ENCODE measurements around the gene ATF6B. TPM values are rescaled to one million over a fixed set of nuclear protein-coding genes. Genes with fewer than 3 reads are reported as not detected.

The ATF6B gene
- polyA plus RNA-seq, 1 donor, result 42.4 TPM

DNA sequence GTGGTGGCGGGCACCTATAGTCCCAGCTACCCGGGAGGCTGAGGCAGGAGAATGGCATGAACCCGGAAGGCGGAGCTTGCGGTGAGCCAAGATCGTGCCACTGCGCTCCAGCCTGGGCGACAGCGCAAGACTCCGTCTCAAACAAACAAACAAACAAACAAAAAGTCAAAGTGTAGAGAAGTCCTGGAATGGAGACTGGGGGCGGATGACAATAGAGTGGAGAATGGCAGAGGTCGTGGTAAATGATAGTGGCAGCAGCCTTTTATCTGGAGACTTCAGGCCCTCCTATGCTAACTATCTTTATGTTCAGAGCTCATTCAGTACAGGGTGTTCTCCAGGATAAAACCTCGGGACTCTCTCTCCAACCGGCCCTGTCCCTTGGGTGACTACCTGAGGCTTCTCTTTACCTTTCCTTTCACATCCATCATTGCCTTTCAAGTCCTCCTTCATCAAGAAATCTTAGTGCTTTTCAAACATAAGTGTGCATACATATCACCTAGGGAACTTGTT lies 3.4 kb upstream of the ATF6B start:
- DNase-seq (ENCODE audit: low read depth), result no peak

DNA sequence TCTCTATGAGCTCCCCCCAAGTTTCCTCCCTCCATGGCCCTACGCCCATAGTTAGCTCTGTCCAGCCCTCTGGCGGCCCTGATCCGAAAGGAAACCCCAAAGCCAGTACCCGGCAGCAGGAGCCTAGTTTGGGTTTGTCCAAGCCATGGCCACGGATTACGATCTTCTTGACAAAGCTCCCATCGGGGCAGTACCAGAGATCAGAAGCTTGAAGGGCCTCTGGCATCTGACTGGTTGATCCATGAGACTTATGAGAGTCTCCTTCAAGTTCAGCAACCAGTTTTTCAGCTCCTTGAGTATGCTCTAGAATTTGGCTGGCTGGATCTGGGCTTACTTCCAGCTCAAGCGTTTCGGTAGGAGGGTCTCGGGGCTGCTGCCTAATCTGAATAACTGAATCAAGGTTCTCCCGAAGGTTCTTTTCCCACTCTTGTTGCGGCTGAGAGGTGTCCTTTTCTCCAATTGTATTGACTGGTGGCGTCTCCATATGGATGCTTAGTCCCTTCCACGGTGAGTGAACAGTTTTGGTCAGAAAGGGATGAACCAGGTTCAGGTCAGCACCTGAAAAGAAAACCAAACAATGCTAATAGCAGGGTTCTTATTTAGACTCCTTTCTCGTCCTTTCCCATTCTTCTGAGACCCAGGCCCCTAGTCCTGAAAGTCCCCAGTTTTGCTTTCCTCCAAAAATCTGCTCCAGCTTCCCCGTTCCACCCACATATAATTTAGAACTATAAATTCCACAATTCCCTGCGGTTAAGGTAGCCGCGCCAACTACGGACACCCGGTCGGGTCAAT lies 1.4 kb upstream of the ATF6B start:
- no peak for DNase-seq (ENCODE audit: low read depth)

DNA sequence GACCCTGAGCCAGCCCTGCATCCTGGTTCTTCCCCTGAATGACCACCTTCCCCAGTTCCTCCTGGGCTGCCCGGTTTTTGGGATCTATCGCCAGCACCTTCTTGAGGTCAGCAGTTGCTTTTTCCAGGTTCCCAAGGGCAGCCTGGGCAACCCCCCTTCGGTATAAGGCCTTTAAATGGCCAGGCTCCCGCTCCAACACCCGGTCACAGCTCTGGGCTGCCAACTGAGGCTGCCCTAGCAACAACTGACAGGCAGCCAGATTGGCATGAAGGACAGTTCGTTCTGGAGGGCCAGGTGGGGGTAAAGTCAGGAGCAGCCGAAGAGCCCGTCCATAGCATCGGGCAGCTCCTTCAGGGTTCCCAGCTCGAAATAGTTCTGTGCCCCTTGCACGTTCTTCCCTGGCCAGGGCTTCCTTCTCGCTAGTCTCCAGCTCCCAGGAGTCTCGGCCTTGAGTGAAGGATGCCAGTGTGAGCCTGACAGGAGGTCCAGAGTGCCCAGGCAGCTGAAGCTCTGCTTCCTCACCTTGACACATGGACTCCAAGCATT lies 778 bp upstream of the ATF6B start:
- DNase-seq (ENCODE audit: low read depth), result no peak

DNA sequence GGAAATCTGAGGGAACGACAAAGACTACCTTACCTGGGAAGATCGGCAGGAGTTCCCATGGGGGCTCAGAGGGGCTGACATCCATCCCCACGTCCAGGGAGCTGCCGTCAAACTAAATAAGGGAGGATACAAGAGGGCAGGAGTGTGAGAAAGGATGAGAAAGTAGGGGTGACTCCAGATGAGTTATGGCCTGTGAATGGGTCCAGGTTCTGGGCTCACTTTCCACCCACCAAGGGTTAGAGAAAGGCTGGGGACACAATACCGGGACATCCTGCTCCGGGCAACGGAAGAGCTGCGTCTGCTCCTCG lies 683 bp downstream of the ATF6B start:
- DNase-seq (ENCODE audit: low read depth), result no peak

DNA sequence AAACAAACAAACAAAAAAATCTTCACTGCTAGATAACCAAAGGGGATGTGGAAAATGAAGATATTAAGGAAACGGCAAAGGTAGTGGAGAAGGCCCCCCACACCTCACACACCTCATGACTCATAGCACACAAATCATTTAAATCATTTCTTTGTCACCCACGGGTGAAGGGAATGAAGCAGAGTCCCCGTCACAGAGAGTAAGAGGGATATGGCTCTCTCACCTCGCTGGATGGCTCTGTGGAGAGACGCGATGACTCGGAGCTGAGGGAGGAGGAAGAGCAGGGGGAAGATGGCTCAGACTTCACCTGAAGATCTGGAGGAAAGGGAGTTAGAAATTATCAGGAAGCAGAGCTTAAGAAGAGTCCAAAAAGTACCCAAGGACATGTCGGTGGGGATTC lies 1.2 kb downstream of the ATF6B start:
- no peak for DNase-seq (ENCODE audit: low read depth)

DNA sequence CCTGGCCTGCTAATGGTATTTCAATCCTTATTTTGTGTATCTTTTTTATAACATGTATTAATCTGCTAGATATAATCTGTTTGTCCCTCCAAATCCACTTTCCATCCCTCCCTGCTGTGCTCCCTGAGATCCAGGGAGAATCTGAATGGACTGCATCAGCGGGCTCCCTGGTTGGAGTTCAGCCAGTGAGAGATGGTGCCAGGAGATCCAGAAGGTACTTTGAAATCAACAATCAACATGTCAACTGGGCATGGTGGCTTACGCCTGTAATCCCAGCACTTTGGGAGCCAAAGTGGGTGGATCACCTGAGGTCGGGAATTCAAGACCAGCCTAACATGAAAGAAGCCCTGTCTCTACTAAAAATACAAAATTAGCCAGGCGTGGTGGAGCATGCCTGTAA lies 4.4 kb downstream of the ATF6B start:
- DNase-seq (ENCODE audit: low read depth), result no peak

DNA sequence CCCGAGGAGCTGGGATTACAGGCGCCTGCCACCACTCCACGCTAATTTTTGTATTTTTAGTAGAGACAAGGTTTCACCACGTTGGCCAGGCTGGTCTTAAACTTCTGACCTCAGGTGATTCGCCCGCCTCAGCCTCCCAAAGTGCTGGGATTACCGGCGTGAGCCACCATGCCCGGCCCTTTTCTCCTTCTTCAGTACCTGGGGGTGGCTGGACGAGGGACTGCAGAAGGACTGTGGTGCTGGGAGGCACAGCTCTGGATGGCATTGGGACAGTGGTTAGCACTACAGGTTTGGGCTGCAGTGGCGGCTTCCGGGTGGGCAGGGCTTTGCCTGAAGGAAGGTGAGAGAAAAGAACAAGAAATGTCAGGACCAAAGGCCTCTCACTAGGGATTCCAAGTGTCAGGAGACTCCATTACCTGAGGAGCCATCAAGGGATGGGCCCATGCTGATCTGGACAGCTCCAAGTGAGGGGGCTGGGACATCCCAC lies 7.4 kb downstream of the ATF6B start:
- no peak for DNase-seq (ENCODE audit: low read depth)

DNA sequence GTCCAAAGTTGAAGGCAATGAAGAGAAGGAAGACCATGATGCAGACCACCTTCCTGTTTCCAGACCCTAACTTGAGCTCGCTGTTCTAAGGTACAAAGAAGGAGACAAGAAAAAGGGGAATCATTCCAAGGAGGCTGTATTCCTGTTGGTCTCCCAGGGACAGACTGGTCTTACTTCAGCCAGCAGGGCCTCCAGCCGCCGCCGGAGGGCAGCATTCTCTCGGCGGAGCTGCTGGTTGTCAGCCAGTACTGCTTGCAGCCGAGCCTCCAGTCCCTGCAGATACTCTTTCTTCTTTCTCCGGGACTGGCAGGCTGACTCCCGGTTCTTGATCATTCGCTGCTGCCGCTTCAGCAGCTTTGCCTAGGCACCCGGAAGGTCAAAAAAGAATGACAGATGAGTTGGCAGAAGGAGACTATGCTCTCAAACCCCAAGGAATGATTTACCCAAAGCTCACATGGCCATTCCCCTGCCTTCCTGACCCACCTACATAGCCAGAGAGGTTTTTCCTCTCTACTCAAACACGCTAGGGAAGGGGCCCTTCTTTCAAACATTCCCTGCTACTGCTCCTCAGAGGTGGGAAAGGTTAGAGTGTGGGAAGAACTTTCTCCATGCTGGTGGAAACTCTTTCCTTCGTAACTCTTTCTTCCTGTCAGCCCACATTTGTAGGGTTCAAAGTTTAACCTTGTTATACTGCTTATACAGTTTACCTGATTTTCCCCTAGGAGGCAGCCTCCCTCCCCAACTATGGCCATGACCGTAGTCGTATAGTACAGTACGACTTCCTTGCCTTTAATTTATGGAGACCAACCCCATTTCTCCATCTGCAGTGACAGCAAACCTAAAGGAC lies 9.0 kb downstream of the ATF6B start:
- no peak for DNase-seq (ENCODE audit: low read depth)

DNA sequence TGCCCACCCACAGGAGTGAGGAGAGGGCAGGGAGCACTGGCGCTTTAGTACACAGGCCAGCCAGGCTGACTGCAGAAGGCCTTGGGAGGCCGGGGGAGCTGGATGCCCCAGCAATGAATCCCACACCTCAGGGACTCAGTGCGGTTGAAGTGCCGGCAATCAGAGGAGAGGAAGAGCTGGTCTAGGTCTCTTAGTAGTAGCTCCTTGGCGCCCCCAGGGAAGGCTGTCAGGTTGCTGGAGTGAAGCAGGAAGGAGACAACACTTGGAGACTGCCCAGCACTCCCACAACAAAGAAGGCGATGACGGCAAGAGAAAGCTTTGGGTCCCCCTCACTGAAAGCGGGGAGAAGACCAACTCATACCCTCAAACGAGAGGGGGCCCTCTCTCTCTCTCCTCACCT lies 10.6 kb downstream of the ATF6B start:
- no peak for DNase-seq (ENCODE audit: low read depth)

DNA sequence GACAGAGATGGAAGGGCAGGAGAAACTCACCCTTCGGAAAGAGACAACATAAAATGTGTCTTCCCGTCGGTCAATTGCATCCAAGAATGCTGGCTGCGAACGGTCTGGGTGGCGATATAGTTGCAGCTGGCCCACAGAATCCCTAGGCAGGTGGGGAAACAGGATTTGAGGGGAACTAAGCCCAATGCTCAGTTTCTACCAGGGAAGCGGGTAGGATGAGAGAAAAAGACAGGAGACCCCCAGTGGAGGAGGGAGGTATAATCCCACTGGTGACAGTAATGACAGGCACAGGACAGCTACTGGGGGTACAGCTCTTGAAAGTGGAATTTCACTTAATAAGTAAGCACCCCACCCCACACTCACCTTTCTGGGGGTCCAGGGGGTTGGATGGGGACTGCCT lies 11.4 kb downstream of the ATF6B start:
- no peak for DNase-seq (ENCODE audit: low read depth)

DNA sequence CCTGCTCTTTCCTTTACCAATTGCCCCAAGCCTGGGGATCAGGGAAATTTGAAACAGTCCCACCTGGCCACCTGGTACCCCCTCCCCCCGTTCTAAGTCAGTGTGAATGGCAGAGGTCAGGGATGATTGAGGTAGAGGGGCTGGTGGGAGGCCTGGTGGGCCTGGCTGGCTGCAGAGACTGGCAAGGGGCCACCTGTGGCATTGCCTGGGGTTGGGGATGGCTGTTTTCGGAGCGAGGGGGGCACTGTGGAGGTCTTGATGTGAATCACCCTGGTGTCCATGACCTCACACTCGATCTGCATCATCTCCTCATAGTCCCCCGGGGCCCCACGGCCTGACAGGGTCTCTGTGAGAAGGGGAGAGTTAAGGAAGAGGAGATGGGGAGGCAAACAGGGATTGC lies 12.4 kb downstream of the ATF6B start:
- DNase-seq (ENCODE audit: low read depth), result no peak

DNA sequence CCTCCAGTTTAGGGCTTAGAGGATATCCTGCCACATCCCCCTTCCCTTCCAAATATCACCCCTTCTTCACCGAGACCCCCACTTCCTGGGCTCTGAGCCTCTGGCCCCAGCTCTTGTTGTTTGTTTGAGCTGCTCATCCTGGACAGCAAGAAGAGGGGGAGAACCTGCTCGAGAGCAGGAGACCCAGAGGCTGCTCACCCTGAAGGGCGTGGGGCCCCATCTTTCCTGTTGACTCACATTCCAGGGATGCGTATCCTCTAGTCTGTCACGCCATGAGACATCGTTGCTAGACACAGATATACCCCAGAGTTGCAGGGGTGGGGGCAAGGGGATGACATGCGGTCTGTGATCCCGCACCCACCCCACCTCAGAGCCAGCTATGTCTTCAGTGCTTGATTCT lies 13.2 kb downstream of the ATF6B start:
- no peak for DNase-seq (ENCODE audit: low read depth)

DNA sequence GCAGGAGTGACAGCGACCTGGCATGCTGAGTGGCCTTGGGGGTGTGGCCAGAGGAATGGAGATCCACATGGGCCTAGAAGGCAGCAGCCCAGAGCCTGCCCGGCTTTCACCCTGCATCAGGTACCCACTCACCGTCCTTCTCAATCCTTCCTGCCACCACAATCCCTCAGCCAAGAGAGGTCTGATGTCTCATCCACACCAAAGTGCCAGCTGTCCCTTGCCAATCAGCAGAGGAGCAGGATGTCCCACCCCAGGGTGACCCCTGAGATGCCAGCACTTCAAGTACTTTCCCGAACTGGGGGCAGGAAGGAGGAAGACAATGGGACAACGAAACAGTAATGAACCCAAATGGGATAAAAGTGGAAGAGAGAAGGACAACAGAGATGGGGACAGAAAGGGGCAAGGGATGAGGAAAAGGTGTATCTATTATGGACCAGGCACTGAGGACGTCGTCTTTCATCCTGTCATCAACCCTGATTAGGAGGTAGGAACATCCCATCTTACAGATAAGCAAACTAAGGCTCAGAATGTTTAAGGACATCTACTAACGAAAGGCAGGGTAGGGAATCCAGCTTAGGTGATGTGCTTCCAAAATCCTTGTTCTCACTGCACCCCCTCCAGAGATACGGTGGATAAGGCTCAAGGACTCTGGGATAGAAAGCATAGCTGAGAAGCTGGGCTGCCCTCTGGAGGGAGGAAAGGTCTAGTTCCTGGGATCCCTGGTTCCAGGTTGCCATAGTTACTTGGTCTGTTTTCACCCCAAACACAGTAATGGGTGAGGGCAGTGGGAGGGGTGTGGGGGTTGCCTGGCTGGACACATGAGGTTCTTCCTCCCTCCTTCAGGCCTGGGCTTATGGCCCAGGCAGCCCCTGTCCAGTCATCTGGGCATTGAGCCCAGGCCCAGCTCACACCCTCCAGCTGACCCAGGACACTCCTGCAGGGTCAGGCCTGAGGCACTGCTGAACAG lies 14.4 kb downstream of the ATF6B start:
- peak; percentile 95 for DNase-seq (ENCODE audit: low read depth)

DNA sequence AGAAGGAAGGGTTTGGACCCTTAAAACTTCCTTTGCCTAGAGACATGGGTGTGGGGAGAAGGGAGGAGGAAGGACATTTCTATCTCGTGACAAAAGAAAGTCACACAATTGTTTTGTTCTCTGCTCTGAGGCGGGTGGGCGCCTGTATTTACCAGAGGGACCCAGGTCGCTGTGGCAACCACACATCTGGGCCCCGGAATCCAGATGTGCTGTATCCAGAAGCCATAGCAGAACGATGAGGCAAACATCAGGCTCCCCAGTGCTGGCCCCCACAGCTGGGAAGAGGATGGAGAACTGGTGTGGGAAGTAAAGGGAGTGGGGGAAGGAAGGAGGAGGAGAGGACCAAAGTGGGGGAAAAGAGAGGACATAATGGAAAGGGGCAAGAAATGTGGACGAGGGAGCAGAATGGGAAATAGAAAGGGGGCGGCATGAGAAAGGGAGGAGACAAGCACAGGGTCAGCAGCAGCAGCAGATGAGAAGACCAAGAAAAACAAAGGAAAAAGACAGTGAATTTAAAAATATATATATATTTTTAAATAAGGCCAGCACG lies 15.5 kb downstream of the ATF6B start:
- peak; percentile 87 for DNase-seq (ENCODE audit: low read depth)

DNA sequence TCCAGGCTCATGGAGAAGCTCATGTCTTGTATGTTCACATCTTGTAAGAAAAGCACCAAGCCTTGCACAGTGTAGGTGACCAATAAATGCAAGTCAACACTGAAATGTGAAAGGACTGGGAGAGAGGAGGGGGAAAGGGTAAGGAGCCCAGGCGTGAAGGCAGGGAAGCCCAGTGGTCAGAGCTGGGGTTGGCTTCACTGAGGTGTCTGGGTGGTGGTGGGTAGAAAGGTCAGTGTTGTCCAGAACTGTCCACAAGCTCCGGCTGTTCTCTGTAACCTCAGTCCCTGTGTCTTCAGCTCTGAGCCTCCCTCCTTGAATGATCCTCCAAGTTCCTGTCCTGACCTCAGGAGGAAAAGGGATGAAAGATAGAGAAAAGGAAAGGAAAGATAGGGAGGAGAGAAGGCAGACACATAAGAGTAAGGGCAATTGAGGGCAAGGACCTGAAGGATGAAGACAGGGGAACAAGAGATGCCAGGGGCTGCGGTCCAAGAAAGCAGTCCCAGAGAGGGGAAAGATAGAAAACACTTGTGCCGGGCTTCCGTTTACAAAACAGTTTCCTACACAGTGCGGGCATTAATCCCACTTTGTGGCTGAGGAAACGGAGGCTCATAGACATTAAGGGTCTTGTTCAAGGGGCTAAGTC lies 16.5 kb downstream of the ATF6B start:
- DNase-seq (ENCODE audit: low read depth), result no peak

DNA sequence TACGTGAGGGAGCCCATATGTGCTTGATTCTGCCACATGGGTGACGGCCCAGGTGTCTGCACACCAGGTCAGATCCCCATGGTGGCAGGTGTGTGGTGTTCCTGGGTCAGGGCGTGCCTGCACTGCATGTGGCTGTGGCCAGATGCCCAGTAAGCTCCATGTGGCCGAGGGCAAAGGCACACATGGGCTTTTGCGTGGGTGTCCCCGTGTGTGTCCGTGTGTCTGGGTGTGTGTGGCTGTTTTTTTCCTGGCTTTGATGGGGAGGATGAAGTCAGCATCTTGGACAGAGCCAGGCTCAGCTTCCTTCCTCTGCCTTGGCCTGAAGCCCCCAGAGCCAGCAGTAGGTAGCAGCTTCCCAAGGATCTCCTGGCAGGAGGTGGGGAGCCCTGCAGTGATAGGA lies 17.4 kb downstream of the ATF6B start:
- DNase-seq (ENCODE audit: low read depth), result no peak

DNA sequence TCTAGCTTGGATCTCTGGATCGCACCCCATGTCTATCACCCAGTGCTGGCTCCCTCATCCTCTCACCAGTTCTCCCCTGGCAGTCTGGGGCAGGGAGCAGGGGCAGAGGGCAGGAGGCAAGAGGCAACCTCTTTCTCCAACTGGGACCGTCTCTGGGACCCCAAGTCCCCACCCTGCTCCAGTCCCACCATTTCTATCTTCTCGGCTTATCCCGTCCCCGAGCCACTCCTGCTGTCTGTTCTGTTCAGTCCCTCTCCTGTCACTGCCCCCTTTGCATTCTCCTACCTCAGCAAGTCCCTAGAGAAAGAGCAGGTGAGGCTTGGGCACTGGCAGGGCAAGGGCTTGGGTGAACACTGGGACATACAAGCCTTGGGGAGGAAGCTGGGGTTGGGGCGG lies 18.3 kb downstream of the ATF6B start:
- no peak for DNase-seq (ENCODE audit: low read depth)

DNA sequence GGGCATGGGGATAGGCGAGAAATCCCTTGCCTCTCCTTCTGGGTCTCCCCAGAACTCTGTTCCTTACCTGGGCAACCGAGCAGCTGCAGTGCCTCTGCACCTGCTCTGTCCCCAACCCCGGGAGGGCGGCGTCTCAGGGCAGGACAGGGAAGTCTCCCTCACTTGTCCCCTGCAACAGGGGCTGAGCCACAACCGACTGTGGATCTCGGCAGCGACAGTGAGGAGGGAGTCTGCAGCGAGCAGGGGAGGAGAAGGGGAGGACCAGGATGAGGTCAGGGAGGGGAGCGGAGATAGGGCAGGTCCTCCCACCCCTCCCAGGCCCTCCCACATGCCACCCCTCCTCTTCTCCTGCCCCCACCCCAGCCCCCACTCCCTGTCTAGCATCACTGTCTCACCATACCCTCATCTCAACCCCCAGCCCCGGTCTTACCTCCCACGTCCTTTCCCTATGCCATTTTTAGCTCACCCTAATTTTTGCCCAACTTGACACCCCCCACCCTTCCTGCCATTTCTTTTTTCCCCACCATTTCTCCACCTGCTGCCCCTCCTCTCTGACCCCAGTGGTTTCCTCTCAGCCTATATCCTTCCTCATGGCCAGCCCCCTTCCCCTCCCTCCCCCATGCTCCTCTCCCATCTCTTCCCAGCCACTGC lies 18.8 kb downstream of the ATF6B start, which contains the start of gene TNXB:
Gene TNXB, minus strand, starts transcription at position 225 of the 651 bp plus-strand sequence. CDS start 11,140 bp downstream, outside the sequence.
- no peak for DNase-seq (ENCODE audit: low read depth)

DNA sequence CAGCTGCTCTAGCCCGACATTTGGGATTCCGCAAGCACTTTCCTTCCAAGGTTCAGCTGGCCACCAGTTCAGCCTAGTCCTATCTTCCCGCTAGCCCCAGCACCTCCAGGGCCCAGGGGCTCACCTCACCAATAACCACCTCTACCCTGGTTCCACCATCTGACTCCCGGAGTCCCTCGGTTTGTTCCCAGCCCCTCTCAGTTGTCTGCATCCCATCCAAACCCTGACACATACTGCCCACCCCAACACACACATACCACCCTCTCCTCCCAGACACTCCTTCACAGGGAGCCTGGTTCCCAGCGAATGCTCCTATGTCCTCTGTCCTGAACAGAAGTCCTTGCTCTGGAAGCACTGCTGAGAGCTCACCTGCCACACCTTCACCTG lies 19.3 kb downstream of the ATF6B start:
- DNase-seq (ENCODE audit: low read depth), result no peak

DNA sequence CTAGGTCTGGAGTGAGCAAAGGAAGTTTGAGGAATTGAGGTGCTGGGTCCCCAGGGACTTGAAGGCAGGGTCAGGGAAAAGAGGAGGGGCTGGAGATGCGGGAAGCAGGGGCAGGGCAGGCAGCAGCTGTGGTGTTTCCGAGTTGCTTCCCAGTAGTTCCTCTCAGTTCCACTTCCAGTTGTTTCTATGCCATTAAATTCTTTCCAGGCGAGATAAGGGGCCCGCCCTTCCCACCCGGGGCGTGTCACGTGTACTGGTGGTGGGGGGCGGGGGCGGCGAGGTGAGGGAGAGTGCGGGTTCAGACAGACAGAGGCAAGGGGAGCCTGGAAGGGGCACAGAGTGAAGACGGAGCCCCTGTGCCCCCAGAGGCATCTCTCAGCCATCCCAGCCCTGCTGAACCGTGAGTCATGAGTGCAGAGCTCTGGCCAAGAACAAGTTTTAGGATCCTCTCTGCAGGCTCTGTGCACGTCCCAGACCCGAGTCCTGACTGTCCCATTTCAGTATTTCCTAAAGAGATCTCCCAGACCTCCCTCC lies 19.9 kb downstream of the ATF6B start:
- no peak for DNase-seq (ENCODE audit: low read depth)
